ENCODE results near the gene GSG1L. TPM values are rescaled to one million over a fixed set of nuclear protein-coding genes. Genes with fewer than 3 reads are reported as not detected.

The GSG1L gene
- total RNA-seq, 1 donor, result not detected

GRCh38 chr16:27756206-27756970 lies 307.1 kb downstream of the GSG1L start:
- H3K79me2 ChIP-seq (ENCODE audit: insufficient read depth, low read length), result no peaks in the 10 kb centered on the region
- H3K4me1 ChIP-seq (ENCODE audit: insufficient read depth, low read length), result peaks cover 5% of the 10 kb centered on the region
- H2AFZ ChIP-seq (ENCODE audit: low read length), result no peak overlapping the region
- no peak overlapping the region for H3K4me3 ChIP-seq (ENCODE audit: insufficient read depth, low read length)
- H3K27ac ChIP-seq (ENCODE audit: low read depth, low read length), result no peak overlapping the region
- H4K20me1 ChIP-seq (ENCODE audit: insufficient read depth, low read length), result no peaks in the 10 kb centered on the region
- no peaks in the 10 kb centered on the region for H3K9me3 ChIP-seq (ENCODE audit: low read depth, low read length)
- H3K27me3 ChIP-seq (ENCODE audit: insufficient read depth, low read length), result no peaks in the 10 kb centered on the region
- DNase-seq (ENCODE audit: insufficient read length, low spot score, missing footprints), result peak; percentile 70
- TF ChIP-seq CTCF (IDR thresholded peaks at IDR 0.05; ENCODE audit: extremely low read depth, low read depth, low read length), result no peak
- no peak overlapping the region for H3K4me2 ChIP-seq (ENCODE audit: insufficient read depth, low read length)
- no peaks in the 10 kb centered on the region for H3K36me3 ChIP-seq (ENCODE audit: insufficient read depth, low read length)

- peak; percentile 54 for DNase-seq (ENCODE audit: insufficient read length, low spot score, missing footprints)
- Histone ChIP-seq H3K9me3 (ENCODE audit: low read depth, low read length) (no peaks in the 10 kb centered on the region), H3K4me1 (ENCODE audit: insufficient read depth, low read length) (peaks cover 5% of the 10 kb centered on the region), H2AFZ (ENCODE audit: low read length) (no peak overlapping the region), H3K4me2 (ENCODE audit: insufficient read depth, low read length) (no peak overlapping the region), H3K36me3 (ENCODE audit: insufficient read depth, low read length) (no peaks in the 10 kb centered on the region), H3K27ac (ENCODE audit: low read depth, low read length) (no peak overlapping the region), H4K20me1 (ENCODE audit: insufficient read depth, low read length) (no peaks in the 10 kb centered on the region), H3K4me3 (ENCODE audit: insufficient read depth, low read length) (no peak overlapping the region), H3K27me3 (ENCODE audit: insufficient read depth, low read length) (no peaks in the 10 kb centered on the region), H3K79me2 (ENCODE audit: insufficient read depth, low read length) (no peaks in the 10 kb centered on the region)
- TF ChIP-seq CTCF (IDR thresholded peaks at IDR 0.05; ENCODE audit: extremely low read depth, low read depth, low read length), result no peak
These were observed 308.5 kb downstream of the GSG1L start for GRCh38 chr16:27754788-27755690.

GRCh38 chr16:27753563-27753962 lies 310.0 kb downstream of the GSG1L start:
- Histone ChIP-seq H3K9me3 (ENCODE audit: low read depth, low read length) (no peaks in the 10 kb centered on the region), H3K4me1 (ENCODE audit: insufficient read depth, low read length) (peaks cover 4% of the 10 kb centered on the region), H3K27ac (ENCODE audit: low read depth, low read length) (no peak overlapping the region), H4K20me1 (ENCODE audit: insufficient read depth, low read length) (no peaks in the 10 kb centered on the region), H3K4me3 (ENCODE audit: insufficient read depth, low read length) (no peak overlapping the region), H3K79me2 (ENCODE audit: insufficient read depth, low read length) (no peaks in the 10 kb centered on the region), H2AFZ (ENCODE audit: low read length) (no peak overlapping the region), H3K27me3 (ENCODE audit: insufficient read depth, low read length) (no peaks in the 10 kb centered on the region), H3K4me2 (ENCODE audit: insufficient read depth, low read length) (no peak overlapping the region), H3K36me3 (ENCODE audit: insufficient read depth, low read length) (no peaks in the 10 kb centered on the region)
- no peak for TF ChIP-seq CTCF (IDR thresholded peaks at IDR 0.05; ENCODE audit: extremely low read depth, low read depth, low read length)
- peak; percentile 32 for DNase-seq (ENCODE audit: insufficient read length, low spot score, missing footprints)

GRCh38 chr16:27752241-27752640 lies 311.3 kb downstream of the GSG1L start:
- peak; percentile 78 for DNase-seq (ENCODE audit: insufficient read length, low spot score, missing footprints)
- H3K9me3 ChIP-seq (ENCODE audit: low read depth, low read length), result no peaks in the 10 kb centered on the region
- TF ChIP-seq CTCF (IDR thresholded peaks at IDR 0.05; ENCODE audit: extremely low read depth, low read depth, low read length), result no peak
- H3K36me3 ChIP-seq (ENCODE audit: insufficient read depth, low read length), result no peaks in the 10 kb centered on the region
- H3K4me2 ChIP-seq (ENCODE audit: insufficient read depth, low read length), result no peak overlapping the region
- no peaks in the 10 kb centered on the region for H3K27me3 ChIP-seq (ENCODE audit: insufficient read depth, low read length)
- no peaks in the 10 kb centered on the region for H3K79me2 ChIP-seq (ENCODE audit: insufficient read depth, low read length)
- no peak overlapping the region for H3K4me3 ChIP-seq (ENCODE audit: insufficient read depth, low read length)
- H3K4me1 ChIP-seq (ENCODE audit: insufficient read depth, low read length), result peaks cover 6% of the 10 kb centered on the region
- no peaks in the 10 kb centered on the region for H4K20me1 ChIP-seq (ENCODE audit: insufficient read depth, low read length)
- H3K27ac ChIP-seq (ENCODE audit: low read depth, low read length), result no peak overlapping the region
- H2AFZ ChIP-seq (ENCODE audit: low read length), result no peak overlapping the region

Measured in osteoblast (primary cell).